HFF-Myc (cell line): ENCODE results near the gene ADSS1.

ENCODE experiments used
- DNase-seq: peaks from one replicate; pipeline ENCODE4 v3.0.0-alpha.2; 2011; ENCODE audit warnings: low read depth; ENCODE audit errors: extremely low read depth
- H3K4me3 ChIP-seq: replicated peaks from 2 replicates; pipeline ENCODE4 v1.5.1; 2011; ENCODE audit warnings: low read depth, mild to moderate bottlenecking, control low read depth, low read length
- TF ChIP-seq, protein P1 (sequence below): IDR thresholded peaks from 2 replicates; pipeline ENCODE4 v1.5.1; 2012; ENCODE audit warnings: mild to moderate bottlenecking, low read depth, low read length, control low read depth; ENCODE audit errors: missing control alignments

The ADSS1 gene

GRCh38 chr14:104687601-104688504, 36.2 kb upstream of the ADSS1 start:
- TF ChIP-seq, protein P1, sequence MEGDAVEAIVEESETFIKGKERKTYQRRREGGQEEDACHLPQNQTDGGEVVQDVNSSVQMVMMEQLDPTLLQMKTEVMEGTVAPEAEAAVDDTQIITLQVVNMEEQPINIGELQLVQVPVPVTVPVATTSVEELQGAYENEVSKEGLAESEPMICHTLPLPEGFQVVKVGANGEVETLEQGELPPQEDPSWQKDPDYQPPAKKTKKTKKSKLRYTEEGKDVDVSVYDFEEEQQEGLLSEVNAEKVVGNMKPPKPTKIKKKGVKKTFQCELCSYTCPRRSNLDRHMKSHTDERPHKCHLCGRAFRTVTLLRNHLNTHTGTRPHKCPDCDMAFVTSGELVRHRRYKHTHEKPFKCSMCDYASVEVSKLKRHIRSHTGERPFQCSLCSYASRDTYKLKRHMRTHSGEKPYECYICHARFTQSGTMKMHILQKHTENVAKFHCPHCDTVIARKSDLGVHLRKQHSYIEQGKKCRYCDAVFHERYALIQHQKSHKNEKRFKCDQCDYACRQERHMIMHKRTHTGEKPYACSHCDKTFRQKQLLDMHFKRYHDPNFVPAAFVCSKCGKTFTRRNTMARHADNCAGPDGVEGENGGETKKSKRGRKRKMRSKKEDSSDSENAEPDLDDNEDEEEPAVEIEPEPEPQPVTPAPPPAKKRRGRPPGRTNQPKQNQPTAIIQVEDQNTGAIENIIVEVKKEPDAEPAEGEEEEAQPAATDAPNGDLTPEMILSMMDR: no peak
- no peak overlapping the region for H3K4me3 ChIP-seq
- DNase-seq: no peak

DNA sequence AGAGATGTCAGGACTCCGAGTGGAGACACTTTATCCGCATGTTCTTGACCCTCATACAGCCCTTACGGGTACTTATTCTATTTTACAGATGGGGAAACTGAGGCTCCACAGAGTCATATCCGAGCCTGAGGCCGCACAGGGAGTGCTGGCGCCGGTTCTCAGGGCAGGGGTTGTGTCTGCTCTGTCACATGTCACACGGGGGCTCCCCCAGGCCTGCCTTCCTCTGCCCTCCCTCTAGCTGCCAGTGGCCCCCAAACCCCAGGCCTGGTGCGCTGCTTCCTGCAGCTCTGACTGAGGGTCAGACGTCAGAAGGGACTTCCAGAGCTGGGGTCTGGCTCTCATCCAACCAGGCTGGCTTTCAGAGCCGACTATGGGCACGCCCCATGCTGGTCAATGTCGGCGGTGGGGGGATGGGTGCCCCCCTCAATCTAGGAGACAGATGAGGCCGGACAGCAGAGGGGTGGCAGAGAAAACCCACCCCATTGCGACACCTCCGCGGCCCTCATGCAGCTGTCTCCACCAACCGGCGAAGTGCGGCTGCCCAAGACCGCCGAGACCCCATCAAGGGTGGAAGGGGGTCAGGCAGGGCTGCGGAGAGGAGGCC, 35.4 kb upstream of the ADSS1 start:
- H3K4me3 ChIP-seq: peak overlapping the region; percentile 34
- TF ChIP-seq, protein P1: no peak

DNA sequence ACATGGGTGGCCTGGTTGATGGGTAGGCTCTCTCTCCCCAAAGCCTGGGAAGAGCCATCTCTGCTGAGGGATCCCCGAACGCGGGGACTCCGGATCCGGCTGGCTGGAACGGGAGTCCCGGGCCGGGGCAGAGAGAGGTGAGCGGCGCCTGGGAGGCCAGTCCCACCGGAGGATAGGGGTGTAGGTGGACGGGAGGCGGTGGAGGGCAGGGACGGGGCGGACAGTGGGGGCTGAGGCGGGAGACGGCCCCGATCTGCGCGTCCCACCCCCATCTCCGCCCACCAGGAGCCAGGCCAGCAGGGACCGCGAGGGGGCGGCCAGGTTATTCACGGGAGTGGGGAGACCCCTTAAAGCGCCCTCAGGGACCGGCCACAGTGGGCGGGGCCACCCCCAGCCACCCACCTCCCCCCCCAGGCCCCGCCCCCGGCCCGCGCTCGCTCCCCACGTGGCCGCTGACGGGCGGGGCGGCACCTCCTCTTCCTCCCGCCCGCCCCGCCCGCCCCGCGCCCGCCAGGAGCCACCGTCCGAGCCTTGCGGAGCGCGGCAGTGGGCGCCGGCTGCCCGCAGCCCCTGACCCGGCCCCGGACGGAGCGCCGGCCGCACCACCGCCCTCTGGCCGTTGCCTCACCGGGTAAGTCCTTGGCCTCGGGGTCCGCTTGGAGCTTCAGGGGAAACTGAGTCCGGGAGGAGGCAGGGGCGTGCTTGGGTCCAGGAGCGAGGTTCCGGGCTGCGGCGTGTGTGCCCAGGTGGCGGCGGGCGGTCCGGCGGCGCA, 34.7 kb upstream of the ADSS1 start, which contains the start of gene INF2:
INF2 (plus strand) TSS at position 510 of the 772 bp plus-strand sequence. CDS start 11,748 bp downstream, outside the sequence.
- peak within 1 kb of the TSS; percentile 91 for H3K4me3 ChIP-seq
- DNase-seq: no peak
- TF ChIP-seq, protein P1: no peak

More for the DNA sequence above, 35.4 kb upstream of the ADSS1 start:
- DNase-seq: no peak

DNA sequence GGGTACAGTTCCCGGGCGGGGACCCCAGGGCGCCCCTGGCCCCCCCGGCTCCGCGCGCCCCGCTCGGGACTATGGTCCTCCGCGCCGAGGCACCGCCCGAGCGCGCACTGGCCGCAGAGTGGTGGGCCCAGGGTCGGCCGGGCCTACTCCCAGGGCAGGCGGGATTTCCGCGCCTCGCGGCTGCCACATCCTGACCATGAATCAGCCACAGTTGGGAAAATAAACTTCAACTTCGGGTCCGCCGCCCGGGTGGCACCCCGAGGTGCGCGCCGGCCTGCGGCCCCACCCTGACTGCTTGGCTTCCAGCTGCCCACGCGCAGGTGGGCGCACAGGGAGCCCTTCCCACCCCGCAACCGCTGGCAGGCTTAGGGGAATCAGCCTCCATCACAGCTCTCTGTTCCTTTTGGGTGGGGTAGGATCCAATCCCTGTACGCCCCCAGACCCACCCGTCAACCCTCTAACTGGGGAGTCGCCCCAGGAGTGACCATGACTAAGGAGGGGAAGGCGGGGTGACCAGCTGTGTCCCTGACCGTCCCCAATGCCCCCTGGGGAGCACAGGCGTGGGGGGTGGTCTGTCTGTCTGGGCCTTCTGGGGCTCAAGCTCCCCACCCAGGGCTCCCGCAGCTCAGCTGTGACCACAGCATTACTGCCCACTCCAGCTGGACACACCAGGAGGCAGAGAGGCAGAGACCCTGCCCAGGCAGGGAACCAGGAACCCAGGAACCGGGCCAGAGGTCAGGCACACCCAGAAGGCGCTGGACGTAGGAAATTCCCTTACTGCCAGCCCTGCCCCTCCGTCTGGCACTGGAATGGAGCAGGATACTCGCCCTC, 33.9 kb upstream of the ADSS1 start:
- DNase-seq: no peak
- peak overlapping the region; percentile 91 for H3K4me3 ChIP-seq
- TF ChIP-seq, protein P1: no peak

GRCh38 chr14:104690861-104691455, 33.1 kb upstream of the ADSS1 start:
- H3K4me3 ChIP-seq: peak overlapping the region; percentile 91
- no peak for DNase-seq
- TF ChIP-seq, protein P1: no peak
